ENCODE results near the gene TRIP13.

Gene TRIP13

DNA sequence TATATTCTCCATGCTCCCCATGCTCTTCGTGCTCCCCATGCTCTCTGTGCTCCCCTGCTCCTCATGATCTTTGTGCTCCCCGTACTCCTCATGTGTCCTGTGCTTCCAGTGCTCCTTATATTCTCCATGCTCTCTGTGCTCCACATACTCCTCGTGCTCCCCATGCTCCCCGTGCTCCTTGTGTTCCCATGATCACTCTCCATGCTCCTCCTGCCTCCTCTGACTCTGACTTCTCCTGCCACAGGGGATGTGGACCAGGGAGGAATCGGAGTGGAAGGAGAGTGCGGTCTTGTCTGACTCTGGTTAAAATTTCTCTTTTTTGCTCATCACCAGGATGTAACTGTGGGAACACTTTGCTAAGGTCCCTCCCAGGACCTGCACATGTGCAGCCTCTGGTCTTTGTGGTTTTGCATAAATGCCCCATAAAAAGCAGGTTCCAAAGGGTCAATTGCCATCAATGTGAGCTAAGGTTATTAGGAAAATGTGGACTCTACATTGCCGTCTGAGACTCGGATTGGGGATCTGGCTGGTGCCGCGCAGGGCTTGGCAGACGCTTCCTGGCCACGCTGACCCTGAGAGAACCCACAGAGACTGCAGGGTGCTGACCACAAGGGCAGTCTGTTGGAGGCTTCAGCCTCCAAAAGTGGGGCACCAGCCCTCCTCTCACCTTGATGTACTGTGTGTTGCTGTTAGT is 52.5 kb downstream of the TRIP13 start:
- Histone ChIP-seq H3K36me3 (ENCODE audit: insufficient read depth, low read length) (no peaks in the 10 kb centered on the region), H3K4me3 (no peak overlapping the region), H3K9ac (ENCODE audit: insufficient read length) (no peak overlapping the region), H3K27ac (no peak overlapping the region), H3K9me3 (ENCODE audit: low read depth, low read length) (no peaks in the 10 kb centered on the region)
- no peak for TF ChIP-seq EZH2 (IDR thresholded peaks at IDR 0.05)
- no peak for TF ChIP-seq POLR2AphosphoS5 (IDR thresholded peaks at IDR 0.05; ENCODE audit: borderline replicate concordance, low read depth, low read length)
- TF ChIP-seq FOXP2 (optimal IDR thresholded peaks at IDR 0.05; ENCODE audit: control extremely low read depth, extremely low read length, insufficient read depth), result no peak
- no peak for DNase-seq (ENCODE audit: low read depth, low spot score)

DNA sequence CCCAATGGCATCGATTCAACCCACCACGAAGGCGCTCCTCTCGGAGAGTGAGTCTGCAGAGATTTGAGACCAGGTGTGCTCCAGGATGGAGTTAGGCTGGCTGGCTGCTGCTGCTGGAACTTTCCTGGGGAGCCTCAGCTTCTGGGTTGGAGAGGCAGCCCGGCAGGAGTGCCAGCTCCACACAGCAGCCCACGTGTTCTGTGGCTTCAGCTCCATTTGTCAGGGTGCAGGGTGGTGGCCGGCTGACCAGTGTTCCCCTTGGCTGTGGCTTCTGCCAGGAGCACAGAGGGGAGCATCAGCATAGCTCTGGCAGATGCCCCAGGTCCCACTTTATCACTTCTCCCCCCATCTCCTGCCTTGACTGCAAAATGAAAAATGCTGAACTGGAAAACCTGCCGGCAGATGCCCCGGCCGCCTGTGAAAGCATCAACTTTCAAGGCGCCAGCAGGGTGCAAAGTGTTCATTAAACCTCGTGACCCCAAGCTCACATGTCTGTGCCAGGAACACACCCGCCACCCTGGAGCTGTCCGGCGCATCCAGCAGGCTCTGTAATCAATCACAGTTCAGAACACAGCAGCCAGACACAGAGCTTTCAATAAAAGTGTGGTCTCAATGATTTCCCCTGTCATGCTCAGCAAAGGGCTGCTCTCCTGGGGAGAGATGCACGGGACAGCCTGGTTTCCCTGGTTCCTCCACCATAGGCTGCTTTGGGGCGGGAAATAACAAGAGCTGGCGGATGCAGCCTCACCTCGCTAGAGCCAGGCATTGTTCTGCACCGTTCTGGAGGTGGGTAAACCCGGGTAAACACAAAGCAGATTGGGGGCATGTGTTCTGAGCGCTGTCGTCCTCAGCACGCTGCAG is 53.2 kb downstream of the TRIP13 start:
- no peak for DNase-seq (ENCODE audit: low read depth, low spot score)

DNA sequence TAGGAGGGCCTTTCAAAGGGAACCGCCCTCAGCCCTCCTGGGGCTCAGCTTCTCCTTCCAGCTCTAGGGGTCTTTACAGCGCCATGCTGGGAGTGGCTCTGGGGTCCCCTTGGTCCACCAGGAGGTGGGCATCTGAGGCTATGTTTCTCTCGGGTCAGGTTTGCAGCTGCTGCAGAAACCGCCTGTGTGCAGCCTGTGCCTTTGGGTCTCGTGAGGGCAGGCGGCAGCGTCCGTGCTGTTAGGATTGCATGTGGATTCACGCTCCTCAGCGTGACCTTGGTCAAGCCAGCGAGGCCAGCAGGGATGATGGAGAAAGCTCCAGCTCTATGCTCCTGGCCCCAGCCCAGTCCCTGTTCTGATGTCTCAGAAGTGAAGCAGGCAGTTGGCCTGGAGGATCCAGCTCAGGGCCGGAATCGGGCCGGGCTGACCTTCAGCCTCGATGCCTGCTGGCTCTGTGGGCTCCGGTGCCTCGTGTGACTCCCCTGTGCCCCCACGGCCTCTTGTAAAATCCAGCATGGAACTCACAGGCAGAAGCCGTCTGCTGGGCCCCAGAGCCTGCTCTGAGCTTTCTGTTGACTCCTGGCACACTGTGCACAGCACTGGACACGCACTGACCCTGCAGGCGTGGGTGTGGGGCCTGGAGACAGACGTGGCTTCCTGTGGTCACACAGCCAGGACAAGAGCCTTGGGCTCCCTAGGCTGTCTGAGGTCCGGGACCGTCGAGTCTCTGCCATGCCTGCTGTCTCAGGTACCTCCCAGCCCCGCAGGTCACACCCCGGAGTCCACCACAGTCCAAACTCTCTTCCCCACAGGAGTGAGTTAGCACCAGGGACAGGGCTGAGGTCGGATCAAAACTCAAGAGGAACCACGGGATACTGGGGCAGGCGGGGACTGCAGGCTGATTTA is 54.3 kb downstream of the TRIP13 start:
- Histone ChIP-seq H3K27ac (no peak overlapping the region), H3K4me3 (0 out of 2 replicates have a peak overlapping the region, but pooled peaks have one; percentile 44), H3K9ac (ENCODE audit: insufficient read length) (no peak overlapping the region), H3K36me3 (ENCODE audit: insufficient read depth, low read length) (no peaks in the 10 kb centered on the region), H3K9me3 (ENCODE audit: low read depth, low read length) (peaks cover 5% of the 10 kb centered on the region; the same call in 1 of the 2 replicates)
- no peak for DNase-seq (ENCODE audit: low read depth, low spot score)
- TF ChIP-seq EZH2 (IDR thresholded peaks at IDR 0.05) (no peak), POLR2AphosphoS5 (IDR thresholded peaks at IDR 0.05; ENCODE audit: borderline replicate concordance, low read depth, low read length) (no peak), FOXP2 (optimal IDR thresholded peaks at IDR 0.05; ENCODE audit: control extremely low read depth, extremely low read length, insufficient read depth) (no peak)

More for the DNA sequence above, 53.2 kb downstream of the TRIP13 start:
- peaks cover 5% of the 10 kb centered on the region; the same call in 1 of the 2 replicates for H3K9me3 ChIP-seq (ENCODE audit: low read depth, low read length)
- no peak overlapping the region for H3K9ac ChIP-seq (ENCODE audit: insufficient read length)
- TF ChIP-seq POLR2AphosphoS5 (IDR thresholded peaks at IDR 0.05; ENCODE audit: borderline replicate concordance, low read depth, low read length), result no peak
- no peak for TF ChIP-seq FOXP2 (optimal IDR thresholded peaks at IDR 0.05; ENCODE audit: control extremely low read depth, extremely low read length, insufficient read depth)
- TF ChIP-seq EZH2 (IDR thresholded peaks at IDR 0.05), result no peak
- H3K4me3 ChIP-seq, result 0 out of 2 replicates have a peak overlapping the region, but pooled peaks have one; percentile 44
- H3K27ac ChIP-seq, result no peak overlapping the region
- no peaks in the 10 kb centered on the region for H3K36me3 ChIP-seq (ENCODE audit: insufficient read depth, low read length)

DNA sequence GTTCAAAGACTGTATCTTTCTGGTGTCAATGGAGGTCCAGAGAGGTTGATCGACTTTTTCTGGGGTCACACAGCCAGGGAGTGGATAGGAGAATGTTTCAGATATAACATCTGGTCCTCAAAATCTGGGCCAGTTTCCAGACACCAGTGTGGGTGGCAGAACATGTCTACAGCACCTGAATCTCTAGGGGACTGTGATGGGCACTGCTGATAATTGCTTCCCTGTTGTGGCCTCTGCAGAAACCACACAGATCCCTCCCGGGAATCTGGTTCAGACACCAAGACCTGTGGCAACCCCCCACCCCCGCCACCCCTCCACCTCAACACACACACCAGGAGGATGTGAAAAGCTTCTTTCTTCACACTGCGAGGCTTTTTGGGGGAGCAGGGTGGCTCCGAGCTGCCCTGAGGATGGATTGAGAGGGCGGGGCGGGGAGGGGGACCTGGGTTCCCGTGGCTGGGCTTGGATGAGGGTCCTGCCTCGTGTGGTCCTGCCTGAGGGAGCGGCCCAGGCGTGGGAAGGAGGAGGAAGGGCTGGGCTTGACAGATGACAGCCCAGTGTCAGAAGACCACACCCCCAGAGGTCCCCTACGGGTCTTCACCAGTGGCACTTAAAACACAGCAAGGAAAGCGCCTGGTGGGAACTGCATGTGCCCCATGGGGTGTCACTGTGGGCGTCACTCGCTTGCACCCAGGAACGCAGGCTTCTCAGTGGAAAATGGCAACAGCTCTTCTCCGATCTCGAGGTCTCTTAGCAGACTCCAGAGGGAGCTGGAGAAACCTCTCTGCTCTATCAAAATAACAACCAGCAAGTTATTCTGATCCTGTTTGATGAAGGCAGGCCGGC is 55.2 kb downstream of the TRIP13 start:
- no peak overlapping the region for H3K9ac ChIP-seq (ENCODE audit: insufficient read length)
- H3K27ac ChIP-seq, result no peak overlapping the region
- no peaks in the 10 kb centered on the region for H3K36me3 ChIP-seq (ENCODE audit: insufficient read depth, low read length)
- no peak overlapping the region for H3K4me3 ChIP-seq
- H3K9me3 ChIP-seq (ENCODE audit: low read depth, low read length), result peaks cover 5% of the 10 kb centered on the region; the same call in 1 of the 2 replicates
- TF ChIP-seq FOXP2 (optimal IDR thresholded peaks at IDR 0.05; ENCODE audit: control extremely low read depth, extremely low read length, insufficient read depth), result no peak
- no peak for TF ChIP-seq EZH2 (IDR thresholded peaks at IDR 0.05)
- TF ChIP-seq POLR2AphosphoS5 (IDR thresholded peaks at IDR 0.05; ENCODE audit: borderline replicate concordance, low read depth, low read length), result no peak
- DNase-seq (ENCODE audit: low read depth, low spot score), result no peak

DNA sequence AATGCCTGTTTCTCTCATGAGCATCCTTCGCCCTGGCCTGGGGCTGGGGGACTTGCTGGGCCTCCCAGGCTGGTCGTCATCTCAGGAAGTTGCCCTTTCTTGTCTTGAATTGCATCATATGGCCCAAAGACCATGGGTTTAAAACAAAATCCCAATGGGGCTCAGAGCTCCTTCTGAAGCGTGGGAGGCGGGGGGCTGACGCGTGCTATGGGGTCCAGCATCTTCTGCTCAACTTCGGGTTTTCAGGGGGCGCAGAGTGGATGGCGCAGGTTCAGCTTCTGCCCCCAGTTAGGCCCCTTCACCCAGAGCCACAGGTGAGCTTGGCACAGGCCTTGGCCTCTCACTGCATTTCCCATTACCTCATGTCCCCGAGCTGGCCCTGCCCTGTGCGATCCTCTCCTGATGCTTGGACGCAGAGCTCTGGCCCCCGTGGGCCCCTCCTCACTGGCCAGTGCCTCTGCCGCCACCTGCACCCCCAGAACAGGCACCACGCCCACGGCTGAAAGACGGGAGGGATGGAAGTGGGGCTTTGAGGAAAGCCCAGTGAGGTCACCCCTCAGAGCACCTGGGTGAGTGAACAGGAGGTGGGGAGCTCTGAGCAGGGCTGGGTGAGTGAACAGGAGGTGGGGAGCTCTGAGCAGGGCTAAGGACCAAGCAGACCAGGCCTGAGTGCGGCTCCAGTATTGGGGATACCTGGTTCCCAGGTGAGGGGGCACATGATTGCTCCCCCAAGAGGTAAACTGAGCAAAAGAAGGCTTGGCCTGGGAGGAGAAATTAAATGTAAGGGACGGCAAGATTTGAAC is 56.0 kb downstream of the TRIP13 start:
- Histone ChIP-seq H3K27ac (no peak overlapping the region), H3K36me3 (ENCODE audit: insufficient read depth, low read length) (no peaks in the 10 kb centered on the region), H3K4me3 (no peak overlapping the region), H3K9me3 (ENCODE audit: low read depth, low read length) (peaks cover 5% of the 10 kb centered on the region; the same call in 1 of the 2 replicates), H3K9ac (ENCODE audit: insufficient read length) (no peak overlapping the region)
- no peak for DNase-seq (ENCODE audit: low read depth, low spot score)
- TF ChIP-seq FOXP2 (optimal IDR thresholded peaks at IDR 0.05; ENCODE audit: control extremely low read depth, extremely low read length, insufficient read depth) (no peak), POLR2AphosphoS5 (IDR thresholded peaks at IDR 0.05; ENCODE audit: borderline replicate concordance, low read depth, low read length) (no peak), EZH2 (IDR thresholded peaks at IDR 0.05) (no peak)

DNA sequence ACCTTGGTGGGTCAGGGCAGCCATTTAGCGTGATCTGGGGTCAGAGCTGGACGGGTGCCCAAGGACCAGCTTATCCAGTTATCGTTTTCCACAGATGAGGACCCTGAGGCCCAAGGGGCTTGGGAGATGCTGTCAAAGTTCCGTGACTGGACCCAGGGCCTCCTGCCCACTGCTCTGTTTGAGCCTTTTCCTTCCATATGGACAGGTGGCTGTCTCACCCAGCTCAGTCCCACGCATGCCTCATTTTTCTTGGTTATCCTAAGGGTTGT is 56.5 kb downstream of the TRIP13 start:
- H3K36me3 ChIP-seq (ENCODE audit: insufficient read depth, low read length), result no peaks in the 10 kb centered on the region
- peaks cover 5% of the 10 kb centered on the region; the same call in 1 of the 2 replicates for H3K9me3 ChIP-seq (ENCODE audit: low read depth, low read length)
- H3K4me3 ChIP-seq, result no peak overlapping the region
- DNase-seq (ENCODE audit: low read depth, low spot score), result no peak
- TF ChIP-seq POLR2AphosphoS5 (IDR thresholded peaks at IDR 0.05; ENCODE audit: borderline replicate concordance, low read depth, low read length), result no peak
- no peak for TF ChIP-seq EZH2 (IDR thresholded peaks at IDR 0.05)
- TF ChIP-seq FOXP2 (optimal IDR thresholded peaks at IDR 0.05; ENCODE audit: control extremely low read depth, extremely low read length, insufficient read depth), result no peak
- H3K9ac ChIP-seq (ENCODE audit: insufficient read length), result no peak overlapping the region
- no peak overlapping the region for H3K27ac ChIP-seq
